ENCODE results near the gene PLA2G15.
"Not testable (repeated sequence)": the region's sequence is repeated elsewhere in the genome, so short reads cannot be mapped to it uniquely, and the experiment has no call there.

PLA2G15 gene

DNA sequence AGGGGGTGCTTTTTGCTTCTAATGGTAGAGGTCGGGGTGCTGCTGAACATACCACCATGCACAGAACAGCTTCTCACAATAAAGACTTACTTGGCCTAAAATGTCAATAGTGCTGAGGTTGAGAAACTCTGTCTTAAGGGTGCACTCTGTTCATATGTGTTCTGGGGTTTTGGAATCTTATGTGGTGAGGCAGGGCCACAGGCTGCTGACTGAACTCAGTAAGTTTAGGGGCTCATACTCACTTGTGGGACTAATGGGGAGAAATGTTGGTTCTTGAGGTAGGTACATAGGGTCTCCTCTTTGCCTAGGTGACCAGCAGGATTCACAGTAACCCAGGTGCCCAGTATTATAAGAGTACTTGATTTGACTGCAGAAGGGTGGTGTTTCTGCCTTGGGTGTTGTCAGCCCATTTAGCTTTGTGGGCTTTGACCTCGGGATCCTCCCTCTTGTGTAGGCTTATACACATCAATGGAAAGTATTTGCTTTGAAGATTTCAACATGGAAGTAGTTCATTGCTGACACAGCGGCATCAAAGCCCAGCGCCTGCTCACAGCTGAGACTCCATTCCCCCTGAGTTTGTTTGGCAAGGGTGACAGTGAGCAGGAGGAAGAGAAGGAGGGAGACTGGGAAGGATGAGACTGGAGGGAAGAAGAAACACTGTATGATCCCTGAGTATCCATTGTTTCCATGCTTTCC, 36.3 kb downstream of the PLA2G15 start:
- DNase-seq: no peak

DNA sequence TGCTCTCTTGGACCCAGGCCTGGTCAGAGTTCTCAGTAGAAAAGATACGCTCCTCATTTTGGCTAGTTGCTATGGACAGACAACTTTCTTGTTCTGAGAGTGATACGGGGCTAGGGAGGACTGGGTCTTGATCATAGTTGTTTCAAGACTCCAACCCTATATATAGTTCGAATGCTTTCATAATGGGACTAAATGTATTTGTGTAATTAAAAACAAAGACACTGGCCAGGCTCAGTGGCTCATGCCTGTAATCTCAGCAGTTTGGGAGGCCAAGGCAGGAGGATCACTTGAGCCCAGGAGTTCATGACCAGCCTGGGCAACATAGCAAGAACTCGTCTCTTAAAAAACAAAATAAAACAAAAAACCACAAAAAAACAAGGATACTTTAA, 36.9 kb downstream of the PLA2G15 start:
- no peak for DNase-seq

DNA sequence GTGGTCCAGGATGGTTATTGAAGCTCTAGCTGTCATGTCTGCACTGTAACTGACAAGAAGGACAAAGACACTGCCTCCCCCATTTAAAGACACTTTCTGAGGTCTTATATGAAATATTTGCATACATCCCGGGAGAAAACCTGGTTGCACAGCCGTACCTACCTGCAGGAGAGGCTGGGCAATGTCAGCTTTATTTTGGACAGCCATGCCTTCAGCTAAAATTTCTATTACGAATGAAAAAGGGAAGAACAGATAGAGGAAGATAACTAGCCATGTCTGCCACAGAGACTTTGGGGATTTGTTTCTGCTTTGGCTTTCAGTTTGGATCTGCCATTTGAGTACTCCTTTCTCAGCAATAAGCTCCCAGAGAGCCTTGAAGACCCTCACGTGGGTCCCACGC, 38.2 kb downstream of the PLA2G15 start:
- peak; percentile 29 for DNase-seq

- no peak for DNase-seq
Observed at GRCh38 chr16:68283801-68284598, 38.8 kb downstream of the PLA2G15 start.

- DNase-seq: peak; percentile 61
Observed at GRCh38 chr16:68284847-68285246, 39.7 kb downstream of the PLA2G15 start.

- no peak for DNase-seq
Observed at GRCh38 chr16:68285683-68286082, 40.5 kb downstream of the PLA2G15 start.

DNA sequence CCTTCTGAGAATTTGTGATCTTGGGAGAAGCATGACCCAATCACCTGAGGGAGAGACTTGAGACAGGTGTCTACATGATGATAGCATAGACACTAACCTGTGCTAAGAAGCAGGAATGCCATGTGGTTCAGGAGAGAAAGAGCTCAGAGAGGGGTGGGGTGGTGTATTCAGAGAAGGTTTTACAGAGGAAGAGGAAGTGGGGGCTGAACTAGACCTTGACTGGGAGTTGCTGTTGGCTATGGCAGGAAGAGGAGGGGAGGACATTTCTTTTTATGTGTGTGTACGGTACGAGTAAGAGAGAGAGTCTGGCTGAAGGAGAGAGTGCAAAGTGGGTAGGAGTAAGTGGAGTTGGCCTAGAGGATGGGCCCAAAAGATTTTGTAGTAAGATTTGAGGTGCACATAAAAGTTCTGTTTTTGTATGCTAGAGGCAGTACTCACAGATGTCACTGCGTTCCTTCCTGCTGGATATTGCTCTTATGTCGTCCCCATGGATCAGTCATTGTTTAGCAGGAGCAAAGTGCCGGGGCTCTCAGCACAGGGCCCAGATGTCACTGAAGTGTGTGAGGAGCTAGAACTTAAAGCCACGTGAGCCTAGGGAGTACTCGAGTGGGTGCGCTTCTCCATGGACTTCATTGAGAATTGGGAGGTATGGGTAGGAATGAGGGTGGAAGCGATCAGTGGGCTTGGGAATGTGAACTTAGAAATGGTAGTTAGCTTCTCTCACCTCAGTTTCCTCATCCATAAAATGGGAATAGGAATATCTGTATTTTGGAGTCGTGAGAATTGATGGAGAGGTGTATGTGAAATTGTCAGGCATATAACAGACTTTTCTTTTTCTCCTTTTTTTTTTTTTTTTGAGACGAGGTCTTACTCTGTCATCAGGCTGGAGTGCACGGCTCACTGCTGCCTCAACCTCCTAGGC, 41.2 kb downstream of the PLA2G15 start:
- DNase-seq: peak; percentile 27

- peak; percentile 56 for DNase-seq
Observed at GRCh38 chr16:68287276-68288251, 42.4 kb downstream of the PLA2G15 start.

DNA sequence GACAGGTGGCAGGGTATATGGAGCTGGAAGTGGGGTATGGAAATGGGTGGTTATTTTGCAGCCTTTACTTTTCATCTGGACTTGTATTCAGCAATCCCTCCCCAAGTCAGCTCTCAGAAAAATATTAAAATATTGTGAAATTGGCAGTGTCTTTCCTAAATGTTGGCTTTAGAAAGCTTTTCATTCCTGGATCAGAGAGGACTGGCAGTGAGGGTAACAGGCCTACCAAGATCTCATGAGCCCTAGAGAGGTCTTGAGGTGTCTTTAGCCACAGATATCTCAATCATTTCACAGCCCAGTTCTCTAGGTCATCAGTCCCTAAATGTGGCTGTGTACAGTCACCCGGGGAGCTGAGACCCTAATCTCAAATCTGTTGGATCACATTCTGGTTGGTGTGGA, 43.1 kb downstream of the PLA2G15 start:
- DNase-seq: no peak

- not testable (repeated sequence) for DNase-seq
Observed at GRCh38 chr16:68288796-68289195, 43.6 kb downstream of the PLA2G15 start.

- DNase-seq: no peak
Observed at GRCh38 chr16:68289202-68289601, 44.0 kb downstream of the PLA2G15 start.

GRCh38 chr16:68289621-68290329, 44.6 kb downstream of the PLA2G15 start:
- peak; percentile 47 for DNase-seq

- no peak for DNase-seq
Observed at GRCh38 chr16:68290450-68290849, 45.3 kb downstream of the PLA2G15 start.

- peak; percentile 25 for DNase-seq
Observed at GRCh38 chr16:68291227-68291626, 46.1 kb downstream of the PLA2G15 start.

DNA sequence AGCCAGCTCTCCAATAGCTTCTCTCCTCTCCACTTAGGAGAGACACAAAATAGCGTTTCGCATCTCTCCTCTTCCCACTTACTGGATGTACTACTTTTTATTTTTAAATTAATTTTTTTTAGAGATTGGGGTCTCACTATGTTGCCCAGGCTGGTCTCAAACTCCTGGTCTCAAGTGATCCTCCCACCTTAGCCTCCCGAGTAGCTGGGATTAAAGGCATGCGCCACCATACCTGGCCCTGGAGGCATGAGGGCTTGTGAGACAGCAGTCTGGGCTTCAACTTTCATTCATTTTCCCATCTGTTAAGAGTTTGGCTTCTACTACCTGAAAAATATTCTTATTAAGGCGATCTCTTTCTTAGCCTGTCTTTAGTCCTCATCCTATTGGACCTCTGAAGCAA, 47.3 kb downstream of the PLA2G15 start:
- no peak for DNase-seq

- DNase-seq: no peak
Observed at GRCh38 chr16:68296291-68296690, 51.1 kb downstream of the PLA2G15 start.

DNA sequence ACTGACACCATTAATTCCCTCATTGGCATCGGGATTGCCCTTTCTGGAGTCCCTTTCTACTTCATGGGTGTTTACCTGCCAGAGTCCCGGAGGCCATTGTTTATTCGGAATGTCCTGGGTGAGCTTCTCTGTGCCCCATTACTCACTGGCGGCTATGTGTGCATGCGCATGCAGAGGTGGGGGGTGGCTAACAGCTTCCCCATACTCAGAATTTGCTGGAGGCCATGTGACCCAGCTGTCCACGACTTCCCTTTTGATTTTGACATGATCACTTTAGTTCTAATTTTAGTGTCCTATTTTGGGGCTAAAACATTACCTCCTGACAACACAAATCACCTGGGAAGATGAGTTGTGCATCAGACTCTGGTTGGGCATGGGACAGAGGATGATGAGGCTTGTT, 51.5 kb downstream of the PLA2G15 start:
- peak; percentile 29 for DNase-seq

DNA sequence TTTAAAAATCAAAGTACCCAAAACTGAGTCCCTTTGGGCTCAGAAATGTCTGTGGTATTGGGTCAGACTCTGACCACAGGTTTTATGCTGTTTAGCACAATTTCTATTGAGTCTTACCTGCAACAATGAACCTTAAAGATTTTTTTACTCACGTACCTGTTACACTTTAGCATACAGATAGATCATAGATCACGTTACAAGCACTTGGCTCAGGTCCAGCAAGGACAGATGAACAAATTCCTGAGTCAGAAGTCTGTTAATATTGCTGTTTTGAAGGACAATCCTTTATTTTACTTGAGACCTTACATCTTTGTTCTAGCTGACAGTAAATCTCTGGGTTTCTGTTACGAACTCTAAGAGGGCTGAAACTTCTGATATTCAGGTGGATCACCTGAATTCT, 52.7 kb downstream of the PLA2G15 start:
- DNase-seq: no peak

- no peak for DNase-seq
Observed at GRCh38 chr16:68298312-68298711, 53.1 kb downstream of the PLA2G15 start.

GRCh38 chr16:68298907-68299561, 53.9 kb downstream of the PLA2G15 start:
- no peak for DNase-seq
